Natural killer cell (primary cell): Measurements from ENCODE around the gene DNAAF8. TPM values are rescaled to one million over a fixed set of nuclear protein-coding genes. Genes with fewer than 3 reads are reported as not detected.

Experiments
- ATAC-seq, 3 donors: fragments of 150-1000 bp in 2 of 3; fragments of 200-7000 bp in 1 of 3; cut with Tn5 transposase; 1 replicate in 1 of 3; 2 replicates in 2 of 3; pipeline ENCODE4 v1.10.0; 2021; ENCODE audit warnings: mild to moderate bottlenecking in 2 of 3, moderate library complexity in 2 of 3
- DNase-seq, 2 donors: peaks; one replicate each; pipeline versions ENCODE4 v3.0.0 to v3.0.0-alpha.2; 2013 to 2021; ENCODE audit warnings: mixed read lengths in 1 of 2
- H3K27ac ChIP-seq: one replicate; pipeline ENCODE4 v1.5.1; 2013; ENCODE audit warnings: mild to moderate bottlenecking, low read length
- H3K27me3 ChIP-seq: one replicate; pipeline ENCODE4 v1.6.1; 2013; ENCODE audit warnings: low read length; ENCODE audit not compliant: control insufficient read depth, insufficient read depth
- H3K36me3 ChIP-seq: one replicate; pipeline ENCODE4 v1.6.1; 2013; ENCODE audit warnings: low read length; ENCODE audit not compliant: control insufficient read depth, insufficient read depth
- H3K4me1 ChIP-seq: one replicate; pipeline ENCODE4 v1.6.1; 2013; ENCODE audit warnings: low read length; ENCODE audit not compliant: control insufficient read depth, insufficient read depth
- H3K4me3 ChIP-seq: one replicate; pipeline ENCODE4 v1.5.1; 2013; ENCODE audit warnings: low read length
- H3K9me3 ChIP-seq: one replicate; pipeline ENCODE4 v1.6.1; 2013; ENCODE audit warnings: low read length; ENCODE audit not compliant: control insufficient read depth, insufficient read depth
- H3K27ac Mint-ChIP-seq, 2 donors: one replicate each; pipeline ENCODE4 v1.8.0; 2022; ENCODE audit warnings: mild to moderate bottlenecking in 2 of 2, mixed read lengths in 2 of 2, moderate library complexity in 1 of 2
- H3K27me3 Mint-ChIP-seq, 2 donors: one replicate each; pipeline ENCODE4 v1.8.0; 2022; ENCODE audit warnings: low read depth in 2 of 2, mixed read lengths in 2 of 2
- H3K36me3 Mint-ChIP-seq: one replicate; pipeline ENCODE4 v1.8.0; 2022; ENCODE audit warnings: mixed read lengths
- H3K4me1 Mint-ChIP-seq, 2 donors: one replicate each; pipeline ENCODE4 v1.8.0; 2022; ENCODE audit warnings: mixed read lengths in 2 of 2
- H3K4me3 Mint-ChIP-seq: one replicate; pipeline ENCODE4 v1.8.0; 2022; ENCODE audit warnings: mild to moderate bottlenecking, moderate library complexity, mixed read lengths
- H3K9me3 Mint-ChIP-seq, 2 donors: one replicate each; pipeline ENCODE4 v1.8.0; 2022; ENCODE audit warnings: mixed read lengths in 2 of 2
- CTCF ChIP-seq: fragments of 200-600 bp; IDR thresholded peaks from one replicate; pipeline ENCODE4 v1.8.0; 2022; ENCODE audit warnings: antibody characterized with exemption
- WGBS: methylation state at CpG from one replicate; pipeline ENCODE4 v1.1.7; 2013; ENCODE audit warnings: missing lambda C conversion rate; ENCODE audit not compliant: insufficient coverage; 5-methylcytosine and 5-hydroxymethylcytosine counted together
- intact Hi-C: fragments of 100-400 bp; cut with micrococcal nuclease; formaldehyde crosslinking; loops from one replicate; pipeline ENCODE4 v1.14.2; 2022
- total RNA-seq, 4 donors: library from RNA; stranded (reverse); fragments of 120-200 nt in 1 of 4; gene quantifications; one replicate each; pipeline versions ENCODE4 v1.2.3 to v1.2.4, GENCODE V29; 2013 to 2022

DNAAF8 gene
- total RNA-seq, 3 donors from 2014 or later (not counting 1 experiment from before 2014, with no cell fraction given) = 0.54 TPM; not detected in 2

GRCh38 chr16:4704913-4705312, 29.4 kb upstream of the DNAAF8 start:
- no peaks in the 10 kb centered on the region for H3K27me3 Mint-ChIP-seq
- Histone ChIP-seq H3K27ac (no peak overlapping the region), H3K4me3 (no peak overlapping the region), H3K9me3 (no peaks in the 10 kb centered on the region), H3K27me3 (no peaks in the 10 kb centered on the region), H3K4me1 (peaks cover 14% of the 10 kb centered on the region), H3K36me3 (peaks cover 25% of the 10 kb centered on the region)
- peaks cover 7% of the 10 kb centered on the region for H3K36me3 Mint-ChIP-seq
- no peak overlapping the region for H3K4me3 Mint-ChIP-seq
- peaks cover 0 to 4% of the 10 kb centered on the region in 2 donors for H3K4me1 Mint-ChIP-seq
- intact Hi-C loops = no loop called here
- no peak overlapping the region for H3K27ac Mint-ChIP-seq
- ATAC-seq (no peak), DNase-seq (no peak)
- TF ChIP-seq CTCF = no peak
- 98% methylated on average over 14 of the region's 14 CpGs for WGBS
- no peaks in the 10 kb centered on the region for H3K9me3 Mint-ChIP-seq

GRCh38 chr16:4706871-4707270, 27.5 kb upstream of the DNAAF8 start:
- no peaks in the 10 kb centered on the region for H3K9me3 Mint-ChIP-seq
- no peaks in the 10 kb centered on the region for H3K27me3 Mint-ChIP-seq
- no peaks in the 10 kb centered on the region for H3K9me3 ChIP-seq
- peaks cover 7% of the 10 kb centered on the region for H3K36me3 Mint-ChIP-seq
- no peak for TF ChIP-seq CTCF
- H3K27ac Mint-ChIP-seq = no peak overlapping the region
- H3K27me3 ChIP-seq = no peaks in the 10 kb centered on the region
- DNase-seq (no peak), ATAC-seq (no peak)
- no peak overlapping the region for H3K4me3 ChIP-seq
- H3K4me1 Mint-ChIP-seq = peaks cover 0 to 4% of the 10 kb centered on the region in 2 donors
- H3K4me1 ChIP-seq = peaks cover 4% of the 10 kb centered on the region
- intact Hi-C loops = no loop called here
- H3K27ac ChIP-seq = no peak overlapping the region
- no peak overlapping the region for H3K4me3 Mint-ChIP-seq
- peaks cover 13% of the 10 kb centered on the region for H3K36me3 ChIP-seq
- WGBS = 90% methylated on average over 7 of the region's 7 CpGs

- Mint-ChIP-seq H3K36me3 (peaks cover 7% of the 10 kb centered on the region), H3K4me3 (no peak overlapping the region), H3K4me1 (no peaks in the 10 kb centered on the region), H3K9me3 (no peaks in the 10 kb centered on the region), H3K27me3 (no peaks in the 10 kb centered on the region), H3K27ac (no peak overlapping the region)
- Histone ChIP-seq H3K4me3 (no peak overlapping the region), H3K27ac (no peak overlapping the region), H3K36me3 (peaks cover 22% of the 10 kb centered on the region), H3K4me1 (no peaks in the 10 kb centered on the region), H3K27me3 (no peaks in the 10 kb centered on the region), H3K9me3 (no peaks in the 10 kb centered on the region)
- DNase-seq (no peak), ATAC-seq (no peak)
- intact Hi-C loops = no loop called here
- TF ChIP-seq CTCF = no peak
- 95% methylated on average over 3 of the region's 4 CpGs for WGBS
Observed at GRCh38 chr16:4709481-4709880, 24.9 kb upstream of the DNAAF8 start.
